ENCODE measurements around the gene DPCD. TPM values are rescaled to one million over a fixed set of nuclear protein-coding genes. Genes with fewer than 3 reads are reported as not detected.

The DPCD gene
- total and polyA plus RNA-seq, 5 experiments from 2014 or later = 0.75 to 3.0 (median 1.4) TPM

DNA sequence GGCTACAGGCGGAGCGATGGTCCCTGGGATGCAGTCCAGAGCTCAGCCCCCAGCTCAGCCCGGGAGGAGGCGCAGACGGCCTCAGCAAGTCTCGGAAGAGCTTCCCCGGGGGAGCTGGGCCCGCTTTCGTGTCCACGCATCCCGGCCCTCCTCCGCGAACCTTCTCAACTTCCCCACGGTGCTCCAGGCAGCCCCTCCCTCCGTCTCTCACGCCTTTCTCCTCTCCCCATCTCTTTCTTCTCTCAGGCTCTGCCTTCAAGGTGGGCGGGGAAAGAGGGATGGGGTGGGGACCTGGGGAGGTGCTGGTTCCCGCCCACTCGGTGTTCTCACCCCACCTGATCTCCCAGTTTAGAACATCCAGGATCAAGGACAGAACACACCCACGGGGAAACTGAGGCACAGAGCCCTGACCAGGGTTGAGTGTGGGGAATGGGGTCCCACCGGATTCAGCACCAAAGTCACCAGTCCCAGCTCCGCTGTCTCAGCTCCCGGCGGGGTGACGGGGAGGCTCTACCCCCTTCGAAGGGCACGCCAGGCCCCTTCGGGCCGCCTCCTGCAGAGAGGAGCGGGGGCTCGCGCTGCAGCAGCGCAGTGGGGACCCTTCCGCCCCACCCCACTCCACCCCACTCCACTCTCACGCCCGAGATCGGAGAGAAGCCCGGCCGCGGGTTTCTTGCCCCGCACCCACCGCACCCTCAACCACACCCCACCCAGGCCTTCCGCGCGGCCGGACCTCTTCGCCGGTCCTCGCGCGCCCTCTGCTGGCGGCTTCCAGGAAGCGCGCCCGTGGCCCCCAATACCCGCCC is 18.3 kb upstream of the DPCD start:
- peaks cover 28 to 53% (median 40%) of the 10 kb centered on the region in 5 donors for H3K27me3 Mint-ChIP-seq
- no peaks in the 10 kb centered on the region for H3K36me3 Mint-ChIP-seq
- ATAC-seq (peak; percentile 88 to 89), DNase-seq (peak; percentile 58 to 89 (median 82))
- H3K4me3 Mint-ChIP-seq = peak overlapping the region; percentile 70 to 88 (median 76)
- no peaks in the 10 kb centered on the region for H3K9me3 Mint-ChIP-seq
- POLR2A ChIA-PET = interaction anchor here (0.6 kb wide), 1 partner anchor 18 kb away, joined by 3 read pairs; the partner anchor contains the start of genes DPCD and POLL
- H3K4me1 Mint-ChIP-seq = peaks cover 4 to 21% (median 17%) of the 10 kb centered on the region in 4 donors
- H3K27ac Mint-ChIP-seq = peak overlapping the region in 3 of 10 donors; percentile 21 to 83 (median 40)

DNA sequence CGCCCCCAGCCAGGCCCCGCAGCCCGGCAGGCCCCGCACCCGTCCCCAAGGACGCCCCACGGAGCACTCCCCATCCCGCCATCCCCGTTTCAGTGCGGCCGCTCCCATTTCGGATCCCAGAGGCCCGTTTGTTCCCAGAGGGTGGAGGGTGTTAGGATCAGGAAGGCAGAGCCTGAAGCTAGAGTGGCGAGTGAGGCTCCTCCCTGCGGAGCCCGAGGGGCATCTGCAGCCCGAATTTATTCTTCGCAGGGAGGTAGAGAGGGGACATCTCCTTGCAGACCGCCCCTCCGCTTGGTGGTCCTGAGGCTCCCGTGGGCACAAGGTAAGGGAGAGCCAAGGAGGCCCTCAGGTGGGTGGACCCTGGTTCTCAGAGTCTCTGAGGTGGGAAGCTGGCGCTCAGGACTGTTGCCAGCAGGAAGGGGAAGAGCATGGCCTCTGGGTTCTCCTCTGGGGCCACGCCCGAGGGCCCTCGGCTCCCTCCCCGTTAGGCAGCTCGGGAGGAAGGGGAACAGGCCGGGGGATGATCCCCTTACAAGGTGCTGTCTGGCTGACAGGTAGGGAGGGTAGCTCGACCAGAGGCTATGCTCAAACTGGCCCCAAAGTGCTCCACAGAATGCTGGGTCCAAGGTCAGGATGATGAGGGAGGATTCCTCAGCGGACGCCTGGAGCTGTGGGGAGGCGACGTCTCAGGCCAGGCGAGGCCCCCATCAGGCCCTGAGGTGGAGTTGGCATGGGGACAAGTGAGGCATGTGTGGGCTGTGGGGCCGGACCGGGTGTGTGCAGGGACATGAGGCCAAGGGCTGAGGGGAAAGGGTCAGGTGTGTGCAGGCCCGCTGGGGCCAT is 17.5 kb upstream of the DPCD start:
- Mint-ChIP-seq H3K27me3 (peaks cover 23 to 45% (median 33%) of the 10 kb centered on the region in 5 donors), H3K36me3 (no peaks in the 10 kb centered on the region), H3K9me3 (no peaks in the 10 kb centered on the region), H3K4me1 (peaks cover 4 to 21% (median 17%) of the 10 kb centered on the region in 4 donors), H3K4me3 (peak overlapping the region in 8 of 10 donors; percentile 6 to 88 (median 66)), H3K27ac (peak overlapping the region in 3 of 10 donors; percentile 11 to 44 (median 29))
- POLR2A ChIA-PET = no interaction called here
- DNase-seq (peak in 1 of 10 donors; percentile 43), ATAC-seq (no peak)

DNA sequence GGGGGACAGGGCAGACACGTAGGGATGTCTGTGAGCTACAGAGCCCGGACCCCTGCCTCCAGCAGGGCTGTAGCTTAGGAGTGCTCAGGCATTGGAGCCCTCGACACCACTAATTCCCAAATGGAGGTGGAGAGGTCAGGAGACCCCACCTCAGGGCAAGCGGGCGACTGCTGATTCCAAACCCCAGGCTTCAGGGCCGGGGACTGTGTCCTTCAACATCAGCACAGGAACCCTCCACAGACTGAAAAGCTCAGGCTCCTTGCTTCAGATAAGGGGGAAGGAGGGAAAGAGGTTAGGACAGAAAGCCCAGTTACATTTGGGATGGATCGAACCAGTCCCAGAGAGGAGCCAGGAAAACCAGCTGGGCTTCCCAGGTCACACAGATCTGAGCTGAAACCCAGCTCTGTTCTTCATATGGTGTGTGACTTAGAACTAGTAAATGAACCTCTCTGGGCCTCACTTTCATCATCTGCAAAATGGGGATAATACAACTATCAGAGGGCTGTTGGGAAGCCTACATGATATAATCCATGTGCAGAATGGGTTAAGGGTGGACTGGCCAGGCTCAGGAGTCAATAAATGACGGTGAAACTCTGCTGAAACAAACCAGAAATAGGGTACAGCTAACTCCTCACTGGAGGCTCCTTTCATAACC is 16.7 kb upstream of the DPCD start:
- POLR2A ChIA-PET = no interaction called here
- H3K36me3 Mint-ChIP-seq = peaks cover 0 to 3% (median 2%) of the 10 kb centered on the region in 3 donors
- H3K27ac Mint-ChIP-seq = peak overlapping the region in 1 of 10 donors; percentile 29
- H3K4me1 Mint-ChIP-seq = peaks cover 4 to 17% (median 14%) of the 10 kb centered on the region in 4 donors
- DNase-seq = no peak
- ATAC-seq = no peak
- H3K27me3 Mint-ChIP-seq = peaks cover 20 to 37% (median 28%) of the 10 kb centered on the region in 5 donors
- H3K9me3 Mint-ChIP-seq = no peaks in the 10 kb centered on the region
- H3K4me3 Mint-ChIP-seq = peak overlapping the region in 5 of 10 donors; percentile 22 to 68 (median 42)

DNA sequence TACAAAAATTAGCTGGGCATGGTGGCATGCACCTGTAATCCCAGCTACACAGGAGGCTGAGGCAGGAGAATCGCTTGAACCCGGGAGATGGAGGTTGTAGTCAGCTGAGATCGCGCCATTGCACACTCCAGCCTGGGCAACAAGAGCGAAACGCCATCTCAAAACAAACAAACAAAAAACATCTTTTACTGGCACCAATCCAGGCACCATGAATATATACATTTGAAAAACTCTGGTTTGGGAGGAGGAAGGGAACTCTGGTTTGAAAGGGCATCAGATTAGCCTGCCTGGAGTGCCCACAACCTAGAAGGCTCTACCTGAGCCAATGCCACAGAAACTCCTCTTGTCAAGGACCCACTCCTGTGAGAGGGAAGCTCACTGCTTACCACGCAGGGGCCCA is 16.0 kb upstream of the DPCD start:
- no peak for ATAC-seq
- no peak overlapping the region for H3K27ac Mint-ChIP-seq
- no peaks in the 10 kb centered on the region for H3K9me3 Mint-ChIP-seq
- peaks cover 16 to 30% (median 23%) of the 10 kb centered on the region in 5 donors for H3K27me3 Mint-ChIP-seq
- H3K4me3 Mint-ChIP-seq = no peak overlapping the region
- POLR2A ChIA-PET = no interaction called here
- peak in 1 of 10 donors; percentile 16 for DNase-seq
- H3K4me1 Mint-ChIP-seq = peaks cover 4 to 16% (median 12%) of the 10 kb centered on the region in 4 donors
- peaks cover 0 to 3% (median 2%) of the 10 kb centered on the region in 3 donors for H3K36me3 Mint-ChIP-seq

DNA sequence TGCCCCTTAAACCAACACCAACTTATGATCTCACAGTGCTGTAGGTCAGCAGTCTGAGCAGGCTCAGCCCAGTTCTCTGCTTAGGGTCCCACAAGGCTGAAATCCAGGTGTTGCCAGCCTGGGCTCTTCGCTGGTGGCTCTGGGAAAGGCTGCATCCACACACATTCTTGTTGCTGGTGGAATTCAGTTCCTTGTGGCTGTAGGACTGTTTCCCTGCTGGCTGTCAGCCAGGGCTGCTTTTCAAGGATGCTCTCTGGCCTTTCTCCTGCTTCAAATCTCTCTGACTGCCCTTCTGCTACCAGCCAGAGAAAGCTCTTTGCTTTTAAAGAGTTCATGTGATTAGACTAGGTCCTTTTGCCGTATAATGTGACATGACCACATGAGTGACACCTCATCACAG is 15.3 kb upstream of the DPCD start:
- H3K36me3 Mint-ChIP-seq = peaks cover 0 to 3% (median 2%) of the 10 kb centered on the region in 3 donors
- H3K27me3 Mint-ChIP-seq = peaks cover 11 to 23% (median 17%) of the 10 kb centered on the region in 5 donors
- H3K27ac Mint-ChIP-seq = no peak overlapping the region
- no peak overlapping the region for H3K4me3 Mint-ChIP-seq
- no peaks in the 10 kb centered on the region for H3K9me3 Mint-ChIP-seq
- POLR2A ChIA-PET = no interaction called here
- peaks cover 6 to 16% (median 10%) of the 10 kb centered on the region in 4 donors for H3K4me1 Mint-ChIP-seq
- ATAC-seq (no peak), DNase-seq (peak in 1 of 10 donors; percentile 0)

DNA sequence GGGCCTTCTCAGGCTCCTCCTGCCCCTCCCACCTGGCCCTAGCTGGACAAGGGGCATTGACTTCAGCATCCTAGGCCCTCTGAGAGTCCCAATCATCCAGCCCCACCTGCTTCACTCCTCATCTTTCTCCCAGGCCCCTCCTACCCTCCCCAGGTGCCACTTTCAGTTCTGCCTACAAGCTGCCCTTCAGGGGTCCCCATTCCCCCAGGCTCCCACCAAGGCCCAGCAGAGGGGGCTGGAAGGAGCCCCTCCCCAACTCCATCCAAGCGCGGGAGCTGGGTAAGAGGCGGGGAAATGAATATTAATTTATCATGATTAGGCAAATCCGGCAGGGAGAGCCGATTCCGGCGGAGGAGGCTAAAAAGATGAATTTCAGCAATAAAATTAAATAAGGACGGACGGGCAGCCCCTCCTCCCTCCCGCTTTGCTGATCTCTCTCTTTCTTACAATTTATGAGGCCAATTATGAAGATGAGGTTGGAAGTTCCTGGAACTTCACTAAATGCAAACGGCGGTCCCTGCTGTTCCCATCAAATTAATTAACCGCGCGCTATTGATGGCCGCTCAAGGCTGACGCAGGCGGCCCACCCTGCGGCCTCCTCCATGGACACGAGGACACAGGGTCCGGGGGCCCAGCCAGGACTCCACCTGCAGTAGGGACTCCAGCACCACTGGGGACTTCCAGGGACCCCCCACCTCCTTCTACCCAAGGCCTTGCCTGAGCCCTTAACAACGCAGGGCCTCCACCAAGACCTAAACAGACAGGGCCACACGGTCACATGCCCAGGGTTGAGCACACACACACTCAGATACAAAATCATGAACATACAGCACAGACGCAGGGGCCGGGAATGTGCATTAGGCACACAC is 14.0 kb upstream of the DPCD start:
- no peak for ATAC-seq

DNA sequence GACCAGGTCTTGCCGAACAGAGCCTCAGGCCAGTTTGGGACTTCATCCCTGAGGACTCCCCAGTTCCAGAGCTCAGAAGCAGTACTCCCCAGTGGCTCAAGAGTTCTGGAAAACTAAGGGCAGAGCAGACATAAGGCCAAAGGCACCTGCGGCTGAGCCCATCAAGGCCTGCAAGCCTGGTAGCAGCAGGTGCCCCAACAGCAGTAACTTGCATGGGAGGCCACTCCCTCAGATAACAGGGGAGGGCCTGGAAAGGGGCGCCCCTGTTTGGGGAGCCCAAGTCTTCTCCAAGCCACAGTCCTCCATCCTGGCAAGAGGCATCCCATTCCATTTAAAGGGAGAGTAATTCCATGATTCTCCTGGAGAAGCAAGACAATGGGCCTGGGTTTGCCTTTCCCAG is 13.0 kb upstream of the DPCD start:
- POLR2A ChIA-PET = no interaction called here
- Mint-ChIP-seq H3K36me3 (peaks cover 0 to 10% (median 2%) of the 10 kb centered on the region in 3 donors), H3K9me3 (no peaks in the 10 kb centered on the region), H3K27me3 (peaks cover 0 to under 1% (median 0%) of the 10 kb centered on the region in 5 donors), H3K4me3 (no peak overlapping the region), H3K4me1 (peaks cover 2 to 8% (median 3%) of the 10 kb centered on the region in 4 donors), H3K27ac (no peak overlapping the region)
- ATAC-seq (no peak), DNase-seq (peak in 1 of 10 donors; percentile 21)

More for the DNA sequence above, 14.0 kb upstream of the DPCD start:
- Mint-ChIP-seq H3K4me3 (no peak overlapping the region), H3K27ac (peak overlapping the region in 2 of 10 donors; percentile 41 to 72), H3K27me3 (peaks cover 2 to 10% (median 6%) of the 10 kb centered on the region in 5 donors), H3K36me3 (peaks cover 0 to 5% (median 2%) of the 10 kb centered on the region in 3 donors), H3K9me3 (no peaks in the 10 kb centered on the region), H3K4me1 (peaks cover 6 to 16% (median 10%) of the 10 kb centered on the region in 4 donors)
- DNase-seq = peak in 1 of 10 donors; percentile 54
- POLR2A ChIA-PET = no interaction called here

DNA sequence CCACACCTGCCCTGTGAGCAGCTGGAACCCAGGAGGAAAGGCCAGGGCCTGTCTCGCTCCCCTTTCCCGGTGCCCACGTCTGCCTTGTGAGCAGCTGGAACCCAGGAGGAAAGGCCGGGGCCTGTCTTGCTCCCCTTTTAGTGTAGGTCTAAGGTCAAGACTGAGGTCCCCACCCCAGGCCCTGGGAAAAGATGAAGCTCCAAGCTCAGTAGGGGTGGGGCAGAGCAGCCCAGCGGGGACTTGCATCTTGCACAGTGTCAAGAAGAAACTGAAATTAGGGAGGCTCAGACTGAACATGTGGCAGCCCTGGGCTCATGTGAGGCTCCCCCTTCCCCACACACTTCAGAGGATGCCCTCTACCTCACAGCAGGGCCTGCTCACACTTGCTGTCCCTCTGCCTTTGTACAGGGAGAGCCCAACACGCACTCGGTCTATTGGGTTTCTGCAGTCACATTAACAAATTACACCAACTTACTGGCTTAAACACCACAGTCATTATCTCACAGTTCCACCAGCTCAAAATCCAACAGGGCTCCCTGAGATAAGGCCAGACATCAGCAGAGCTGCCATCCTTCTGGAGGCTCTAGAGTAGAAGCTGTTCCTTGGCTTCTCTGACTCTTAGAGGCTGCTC is 12.4 kb upstream of the DPCD start:
- ATAC-seq = no peak
- no peaks in the 10 kb centered on the region for H3K9me3 Mint-ChIP-seq
- POLR2A ChIA-PET = interaction anchor here (0.7 kb wide), 1 partner anchor 74 kb away, joined by 4 read pairs; no protein-coding TSS in a partner anchor

DNA sequence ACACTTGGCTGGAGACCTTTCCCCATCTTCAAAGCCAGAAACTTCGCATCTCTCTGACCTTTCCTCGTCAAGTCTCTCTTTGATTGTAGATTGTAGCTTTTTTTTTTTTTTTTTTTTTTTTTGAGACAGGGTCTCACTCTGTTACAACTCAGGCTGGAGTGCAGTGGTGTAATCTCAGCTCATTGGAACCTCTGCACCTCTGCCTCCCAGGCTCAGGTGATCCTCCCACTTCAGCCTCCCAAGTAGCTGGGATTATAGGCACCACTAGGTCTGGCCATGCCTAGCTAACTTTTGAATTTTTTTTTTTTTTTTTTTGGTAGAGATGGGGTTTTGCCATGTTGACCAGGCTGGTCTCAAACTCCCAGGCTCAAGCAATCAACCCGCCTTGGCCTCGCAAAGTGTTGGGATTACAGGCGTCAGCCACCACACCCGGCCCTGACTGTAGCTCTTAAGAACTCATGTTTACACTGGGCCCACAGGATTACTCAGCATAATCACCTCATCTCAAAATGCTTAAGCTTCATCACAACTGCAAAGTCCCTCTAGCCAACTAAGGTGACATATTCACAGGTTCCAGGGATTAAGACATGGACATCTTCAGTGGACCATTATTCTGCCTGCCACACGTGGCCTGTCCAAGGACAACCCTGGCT is 11.8 kb upstream of the DPCD start:
- Mint-ChIP-seq H3K27ac (peak overlapping the region in 3 of 10 donors; percentile 34 to 83 (median 65)), H3K4me1 (peaks cover 0 to 3% (median 0%) of the 10 kb centered on the region in 4 donors), H3K27me3 (no peaks in the 10 kb centered on the region), H3K36me3 (peaks cover 0 to 20% (median 2%) of the 10 kb centered on the region in 3 donors), H3K4me3 (no peak overlapping the region), H3K9me3 (no peaks in the 10 kb centered on the region)
- POLR2A ChIA-PET = interaction anchor here (0.7 kb wide), 1 partner anchor 73 kb away, joined by 4 read pairs; no protein-coding TSS in a partner anchor
- DNase-seq (peak in 1 of 10 donors; percentile 30), ATAC-seq (no peak)

More for the DNA sequence above, 12.4 kb upstream of the DPCD start:
- H3K36me3 Mint-ChIP-seq = peaks cover 0 to 15% (median 2%) of the 10 kb centered on the region in 3 donors
- no peaks in the 10 kb centered on the region for H3K27me3 Mint-ChIP-seq
- H3K4me1 Mint-ChIP-seq = peaks cover 0 to 3% (median 1%) of the 10 kb centered on the region in 4 donors
- H3K27ac Mint-ChIP-seq = peak overlapping the region in 3 of 10 donors; percentile 34 to 83 (median 65)
- peak in 1 of 10 donors; percentile 45 for DNase-seq
- H3K4me3 Mint-ChIP-seq = no peak overlapping the region

DNA sequence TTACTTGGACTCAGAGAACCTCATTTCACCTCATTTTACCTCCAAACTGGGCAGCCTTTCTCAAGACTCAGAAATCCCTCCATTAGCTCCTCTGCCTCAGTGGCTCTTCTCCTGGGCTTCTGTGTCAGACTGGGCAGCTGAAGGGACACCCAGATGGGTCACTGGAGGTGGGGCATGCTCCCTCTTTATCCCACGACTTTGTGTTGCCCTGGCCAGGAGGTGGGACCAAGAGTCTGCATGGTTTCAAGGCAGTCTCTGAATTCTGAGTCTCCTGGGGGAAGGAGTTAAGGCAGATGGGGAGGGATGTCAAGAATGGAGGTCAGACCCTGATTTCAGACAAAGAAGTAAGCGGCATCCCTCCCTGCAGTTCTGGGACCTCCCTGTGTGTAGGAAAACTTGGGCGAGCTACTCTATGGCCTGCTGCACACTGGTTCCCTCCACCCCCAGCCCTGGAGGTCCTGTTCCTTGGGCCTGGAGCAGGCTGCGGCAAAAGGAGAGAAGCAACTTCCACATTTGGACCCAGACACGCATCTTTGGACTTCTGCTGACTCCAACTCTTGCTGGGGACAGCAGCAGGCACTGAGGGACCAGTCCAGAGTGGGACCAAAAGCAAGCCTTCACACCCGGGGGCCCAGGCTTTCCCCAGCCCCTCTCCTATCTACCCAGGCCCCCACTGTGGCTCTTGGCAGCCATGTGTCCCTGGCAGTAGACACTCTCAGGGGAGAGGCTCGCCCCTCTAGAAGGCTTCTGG is 10.8 kb upstream of the DPCD start:
- POLR2A ChIA-PET = no interaction called here
- Mint-ChIP-seq H3K4me3 (no peak overlapping the region), H3K36me3 (peaks cover 0 to 29% (median 2%) of the 10 kb centered on the region in 3 donors), H3K27ac (peak overlapping the region in 2 of 10 donors; percentile 6 to 55), H3K4me1 (peaks cover 0 to 3% (median 0%) of the 10 kb centered on the region in 4 donors), H3K27me3 (no peaks in the 10 kb centered on the region), H3K9me3 (no peaks in the 10 kb centered on the region)
- DNase-seq (peak in 1 of 10 donors; percentile 51), ATAC-seq (no peak)
